H9 (cell line): ENCODE data around the gene TRAK2. TPM values are rescaled to one million over a fixed set of nuclear protein-coding genes. Genes with fewer than 3 reads are reported as not detected.

Experiments
- DNase-seq: peaks from one replicate; pipeline ENCODE4 v3.0.0-alpha.2; 2017
- H2AFZ ChIP-seq: one replicate; pipeline ENCODE4 v1.6.1; 2013; ENCODE audit warnings: mild to moderate bottlenecking, low read length, control low read depth, moderate library complexity
- H2AK5ac ChIP-seq: 2 replicates; pipeline ENCODE4 v1.6.1; 2013; ENCODE audit warnings: low read length, control low read depth, mixed read lengths; ENCODE audit not compliant: insufficient read length
- H2BK120ac ChIP-seq: one replicate; pipeline ENCODE4 v1.6.1; 2013; ENCODE audit warnings: low read depth, mild to moderate bottlenecking, low read length, control low read depth, inconsistent platforms; ENCODE audit not compliant: poor library complexity, severe bottlenecking
- H2BK12ac ChIP-seq: 2 replicates; pipeline ENCODE4 v1.6.1; 2013; ENCODE audit warnings: low read length, control low read depth, mixed read lengths, low read depth; ENCODE audit not compliant: insufficient read length
- H2BK15ac ChIP-seq: 2 replicates; pipeline ENCODE4 v1.6.1; 2013; ENCODE audit warnings: low read depth, low read length, control low read depth
- H2BK20ac ChIP-seq: one replicate; pipeline ENCODE4 v1.6.1; 2013; ENCODE audit warnings: low read depth, mild to moderate bottlenecking, low read length, control low read depth, inconsistent platforms; ENCODE audit not compliant: poor library complexity, severe bottlenecking
- H2BK5ac ChIP-seq: 2 replicates; pipeline ENCODE4 v1.6.1; 2013; ENCODE audit warnings: low read length, control low read depth, mixed read lengths; ENCODE audit not compliant: insufficient read length
- H3K14ac ChIP-seq: 2 replicates; pipeline ENCODE4 v1.6.1; 2013; ENCODE audit warnings: low read length, control low read depth; ENCODE audit not compliant: insufficient read depth
- H3K18ac ChIP-seq: 2 replicates; pipeline ENCODE4 v1.6.1; 2013; ENCODE audit warnings: low read depth, mild to moderate bottlenecking, mixed read lengths, low read length, control low read depth; ENCODE audit not compliant: insufficient read length
- H3K23ac ChIP-seq: 2 replicates; pipeline ENCODE4 v1.6.1; 2013; ENCODE audit warnings: low read length, control low read depth, mixed read lengths, low read depth; ENCODE audit not compliant: insufficient read length
- H3K23me2 ChIP-seq: 2 replicates; pipeline ENCODE4 v1.6.1; 2013; ENCODE audit warnings: low read depth, mild to moderate bottlenecking, mixed read lengths, low read length, control low read depth; ENCODE audit not compliant: insufficient read length, poor library complexity, severe bottlenecking
- H3K27ac ChIP-seq: 2 replicates; pipeline ENCODE4 v1.5.1; 2013; ENCODE audit warnings: low read length, control low read depth, mixed read lengths, low read depth; ENCODE audit not compliant: insufficient read length
- H3K27me3 ChIP-seq: 2 replicates; pipeline ENCODE4 v1.6.1; 2013; ENCODE audit warnings: low read length, control low read depth, inconsistent platforms; ENCODE audit not compliant: insufficient read depth
- H3K4ac ChIP-seq: 2 replicates; pipeline ENCODE4 v1.6.1; 2013; ENCODE audit warnings: low read depth, mild to moderate bottlenecking, control low read depth, inconsistent platforms, low read length, moderate library complexity
- H3K4me1 ChIP-seq: 2 replicates; pipeline ENCODE4 v1.6.1; 2013; ENCODE audit warnings: low read length, control low read depth, inconsistent platforms; ENCODE audit not compliant: insufficient read depth
- H3K4me2 ChIP-seq: 2 replicates; pipeline ENCODE4 v1.6.1; 2013; ENCODE audit warnings: low read length, control low read depth, mixed read lengths; ENCODE audit not compliant: insufficient read length, insufficient read depth
- H3K56ac ChIP-seq: 2 replicates; pipeline ENCODE4 v1.6.1; 2013; ENCODE audit warnings: low read depth, mild to moderate bottlenecking, mixed read lengths, low read length, control low read depth; ENCODE audit not compliant: insufficient read length
- H3K79me1 ChIP-seq: 2 replicates; pipeline ENCODE4 v1.6.1; 2013; ENCODE audit warnings: low read depth, mild to moderate bottlenecking, moderate library complexity, low read length, control low read depth, inconsistent platforms; ENCODE audit not compliant: insufficient read depth, poor library complexity, severe bottlenecking
- H3K79me2 ChIP-seq: 2 replicates; pipeline ENCODE4 v1.6.1; 2013; ENCODE audit warnings: low read length, control low read depth, inconsistent platforms; ENCODE audit not compliant: insufficient read depth
- H3K9ac ChIP-seq: 2 replicates; pipeline ENCODE4 v1.6.1; 2013; ENCODE audit warnings: low read length, control low read depth, mixed read lengths; ENCODE audit not compliant: insufficient read length; ENCODE audit errors: extremely low read depth
- H3K9me3 ChIP-seq: one replicate; pipeline ENCODE4 v1.6.1; 2013; ENCODE audit warnings: low read depth, low read length, inconsistent platforms; ENCODE audit not compliant: control insufficient read depth
- H3T11ph ChIP-seq: one replicate; pipeline ENCODE4 v1.6.1; 2013; ENCODE audit warnings: mild to moderate bottlenecking, low read length, control low read depth, inconsistent platforms
- H4K20me1 ChIP-seq: one replicate; pipeline ENCODE4 v1.6.1; 2013; ENCODE audit not compliant: control insufficient read depth, insufficient read length, insufficient read depth
- H4K5ac ChIP-seq: 2 replicates; pipeline ENCODE4 v1.6.1; 2013; ENCODE audit warnings: low read depth, mild to moderate bottlenecking, mixed read lengths, low read length, control low read depth; ENCODE audit not compliant: insufficient read length
- H4K8ac ChIP-seq: replicated peaks from 2 replicates; pipeline ENCODE4 v1.6.1; 2013; ENCODE audit warnings: low read length, control low read depth, mixed read lengths, low read depth; ENCODE audit not compliant: insufficient read length
- H4K91ac ChIP-seq: 2 replicates; pipeline ENCODE4 v1.6.1; 2013; ENCODE audit warnings: low read depth, mild to moderate bottlenecking, moderate library complexity, mixed read lengths, low read length, control low read depth; ENCODE audit not compliant: insufficient read length
- H3K27ac Mint-ChIP-seq, 3 experiments: 2 replicates in 2 of 3; 3 replicates in 1 of 3; pipeline ENCODE4 v1.8.0; 2020 to 2021; ENCODE audit warnings: mixed read lengths in 3 of 3, mild to moderate bottlenecking in 1 of 3, moderate library complexity in 1 of 3
- H3K27me3 Mint-ChIP-seq: 2 replicates; pipeline ENCODE4 v1.8.0; 2021; ENCODE audit warnings: low read depth, mild to moderate bottlenecking, moderate library complexity, mixed read lengths
- H3K36me3 Mint-ChIP-seq, 3 experiments: 2 replicates in 2 of 3; 3 replicates in 1 of 3; pipeline ENCODE4 v1.8.0; 2020 to 2021; ENCODE audit warnings: low read depth in 3 of 3, mixed read lengths in 3 of 3; ENCODE audit not compliant: insufficient read depth in 1 of 3
- H3K4me1 Mint-ChIP-seq, 2 experiments: 2 replicates each; pipeline ENCODE4 v1.8.0; 2020; ENCODE audit warnings: mixed read lengths in 2 of 2
- H3K4me3 Mint-ChIP-seq, 2 experiments: 2 replicates in 1 of 2; 3 replicates in 1 of 2; pipeline ENCODE4 v1.8.0; 2020 to 2021; ENCODE audit warnings: mild to moderate bottlenecking in 2 of 2, mixed read lengths in 2 of 2, moderate library complexity in 1 of 2
- H3K9me3 Mint-ChIP-seq, 2 experiments: 2 replicates in 1 of 2; 3 replicates in 1 of 2; pipeline ENCODE4 v1.8.0; 2020; ENCODE audit warnings: mild to moderate bottlenecking in 2 of 2, mixed read lengths in 2 of 2, moderate library complexity in 1 of 2
- WGBS: extraction: QIAGEN DNeasy Blood & Tissue Kit; methylation state at CpG from one replicate; pipeline ENCODE4 v1.1.7; 2013; ENCODE audit warnings: missing lambda C conversion rate, low lambda C conversion rate, mixed read lengths; ENCODE audit not compliant: insufficient read length; ENCODE audit errors: extremely low coverage; 5-methylcytosine and 5-hydroxymethylcytosine counted together
- total RNA-seq: library from RNA; stranded (reverse); gene quantifications from 2 replicates; pipeline ENCODE4 v1.2.1, GENCODE V29; 2021
- TF ChIP-seq, protein P1 (sequence below): fragments of 200-600 bp; sonication (generic); conservative IDR thresholded peaks from 3 replicates; pipeline ENCODE4 v1.8.0; 2021; ENCODE audit warnings: antibody characterized with exemption, mild to moderate bottlenecking

TRAK2 gene
- total RNA-seq, 1 experiment from 2014 or later, result 14.2 TPM

DNA sequence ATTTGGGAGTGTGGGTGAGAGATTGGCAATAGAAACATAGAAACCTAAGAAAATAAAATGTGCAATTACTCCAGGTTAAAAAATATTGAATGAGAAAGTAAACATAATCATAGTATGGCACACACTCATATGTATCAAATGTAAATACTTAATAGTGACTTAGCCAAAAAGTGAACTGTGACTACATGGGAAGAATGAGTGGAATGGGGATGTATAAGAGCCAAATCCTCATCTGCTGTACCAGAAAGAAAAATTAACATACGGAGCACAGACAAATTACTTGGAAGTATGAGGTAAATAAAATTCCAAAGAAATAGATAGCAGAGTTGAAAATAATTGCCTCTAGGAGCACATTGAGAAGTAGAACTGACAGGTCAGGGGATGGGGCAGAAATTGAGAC is 98.1 kb downstream of the TRAK2 start:
- H3K9me3 ChIP-seq, result no peaks in the 10 kb centered on the region
- no peak overlapping the region for H3T11ph ChIP-seq
- TF ChIP-seq, protein P1, sequence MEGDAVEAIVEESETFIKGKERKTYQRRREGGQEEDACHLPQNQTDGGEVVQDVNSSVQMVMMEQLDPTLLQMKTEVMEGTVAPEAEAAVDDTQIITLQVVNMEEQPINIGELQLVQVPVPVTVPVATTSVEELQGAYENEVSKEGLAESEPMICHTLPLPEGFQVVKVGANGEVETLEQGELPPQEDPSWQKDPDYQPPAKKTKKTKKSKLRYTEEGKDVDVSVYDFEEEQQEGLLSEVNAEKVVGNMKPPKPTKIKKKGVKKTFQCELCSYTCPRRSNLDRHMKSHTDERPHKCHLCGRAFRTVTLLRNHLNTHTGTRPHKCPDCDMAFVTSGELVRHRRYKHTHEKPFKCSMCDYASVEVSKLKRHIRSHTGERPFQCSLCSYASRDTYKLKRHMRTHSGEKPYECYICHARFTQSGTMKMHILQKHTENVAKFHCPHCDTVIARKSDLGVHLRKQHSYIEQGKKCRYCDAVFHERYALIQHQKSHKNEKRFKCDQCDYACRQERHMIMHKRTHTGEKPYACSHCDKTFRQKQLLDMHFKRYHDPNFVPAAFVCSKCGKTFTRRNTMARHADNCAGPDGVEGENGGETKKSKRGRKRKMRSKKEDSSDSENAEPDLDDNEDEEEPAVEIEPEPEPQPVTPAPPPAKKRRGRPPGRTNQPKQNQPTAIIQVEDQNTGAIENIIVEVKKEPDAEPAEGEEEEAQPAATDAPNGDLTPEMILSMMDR, result no peak
- no peaks in the 10 kb centered on the region for H3K27me3 Mint-ChIP-seq
- no peak overlapping the region for H2BK20ac ChIP-seq
- no peak overlapping the region for H4K8ac ChIP-seq
- no peak overlapping the region for H3K18ac ChIP-seq
- no peaks in the 10 kb centered on the region for H3K36me3 Mint-ChIP-seq
- H2BK5ac ChIP-seq, result no peak overlapping the region
- no peak overlapping the region for H2BK15ac ChIP-seq
- H4K91ac ChIP-seq, result no peak overlapping the region
- no peak overlapping the region for H3K23ac ChIP-seq
- H3K9ac ChIP-seq, result no peak overlapping the region
- no peak overlapping the region for H3K14ac ChIP-seq
- no peak overlapping the region for H3K4ac ChIP-seq
- no peak overlapping the region for H3K27ac ChIP-seq
- peaks cover 5 to 12% of the 10 kb centered on the region in 2 experiments for H3K4me1 Mint-ChIP-seq
- H3K9me3 Mint-ChIP-seq, result no peaks in the 10 kb centered on the region; a peak in 1 of 5 replicates
- H4K20me1 ChIP-seq, result no peaks in the 10 kb centered on the region
- H3K27ac Mint-ChIP-seq, result no peak overlapping the region; a peak in 1 of 7 replicates
- H2BK12ac ChIP-seq, result no peak overlapping the region
- no peaks in the 10 kb centered on the region for H3K27me3 ChIP-seq
- H3K79me1 ChIP-seq, result no peaks in the 10 kb centered on the region
- no peak overlapping the region for H3K4me3 Mint-ChIP-seq
- no peak overlapping the region for H4K5ac ChIP-seq
- DNase-seq, result no peak
- no peak overlapping the region for H2AFZ ChIP-seq
- no peaks in the 10 kb centered on the region for H3K23me2 ChIP-seq
- no CpG with 5 or more reads among the region's 1 CpG for WGBS
- no peak overlapping the region for H2AK5ac ChIP-seq
- no peak overlapping the region for H3K56ac ChIP-seq
- no peak overlapping the region for H2BK120ac ChIP-seq
- no peaks in the 10 kb centered on the region for H3K4me1 ChIP-seq
- no peaks in the 10 kb centered on the region for H3K79me2 ChIP-seq
- no peak overlapping the region for H3K4me2 ChIP-seq
